Epidermal melanocyte (primary cell): ENCODE data around the gene EEIG2.
"Not testable (repeated sequence)": the region's sequence is repeated elsewhere in the genome, so short reads cannot be mapped to it uniquely, and the experiment has no call there.

Experiments
- DNase-seq: peaks from one replicate; pipeline ENCODE4 v3.0.0; 2011; ENCODE audit warnings: low spot score; ENCODE audit not compliant: insufficient read length

Gene EEIG2

GRCh38 chr1:108547493-108547892, 12.4 kb upstream of the EEIG2 start:
- DNase-seq, result not testable (repeated sequence)

GRCh38 chr1:108551137-108551862, 8.6 kb upstream of the EEIG2 start:
- DNase-seq, result no peak

- DNase-seq, result no peak
Observed at GRCh38 chr1:108553905-108554304, 6.0 kb upstream of the EEIG2 start.

- DNase-seq, result no peak
Observed at GRCh38 chr1:108554682-108555427, 5.0 kb upstream of the EEIG2 start.

GRCh38 chr1:108556066-108556465, 3.8 kb upstream of the EEIG2 start:
- DNase-seq, result no peak

- no peak for DNase-seq
Observed at GRCh38 chr1:108556499-108556898, 3.4 kb upstream of the EEIG2 start.

- no peak for DNase-seq
Observed at GRCh38 chr1:108557296-108557695, 2.6 kb upstream of the EEIG2 start.

- DNase-seq, result no peak
Observed at GRCh38 chr1:108560189-108560873, 431 bp downstream of the EEIG2 start.

GRCh38 chr1:108560874-108561459, 1.1 kb downstream of the EEIG2 start:
- no peak for DNase-seq

- DNase-seq, result no peak
Observed at GRCh38 chr1:108561689-108562326, 1.9 kb downstream of the EEIG2 start.

- DNase-seq, result no peak
Observed at GRCh38 chr1:108563808-108564207, 3.9 kb downstream of the EEIG2 start.

- no peak for DNase-seq
Observed at GRCh38 chr1:108565081-108565480, 5.2 kb downstream of the EEIG2 start.

- no peak for DNase-seq
Observed at GRCh38 chr1:108565512-108565911, 5.6 kb downstream of the EEIG2 start.

- DNase-seq, result no peak
Observed at GRCh38 chr1:108568589-108568988, 8.7 kb downstream of the EEIG2 start.

- no peak for DNase-seq
Observed at GRCh38 chr1:108569097-108569728, 9.3 kb downstream of the EEIG2 start.

- DNase-seq, result no peak
Observed at GRCh38 chr1:108570128-108570527, 10.2 kb downstream of the EEIG2 start.

GRCh38 chr1:108570998-108571401, 11.1 kb downstream of the EEIG2 start:
- DNase-seq, result no peak

- no peak for DNase-seq
Observed at GRCh38 chr1:108572182-108572581, 12.3 kb downstream of the EEIG2 start.

GRCh38 chr1:108573183-108573582, 13.3 kb downstream of the EEIG2 start:
- no peak for DNase-seq

- no peak for DNase-seq
Observed at GRCh38 chr1:108574008-108574407, 14.1 kb downstream of the EEIG2 start.

GRCh38 chr1:108575375-108575774, 15.5 kb downstream of the EEIG2 start:
- DNase-seq, result no peak
